ENCODE results near the gene TMEM92. TPM values are rescaled to one million over a fixed set of nuclear protein-coding genes. Genes with fewer than 3 reads are reported as not detected.

Gene TMEM92
- total and polyA plus RNA-seq, 2 of the 13 experiments (the other 11 are each of a cell fraction or from before 2014, with no cell fraction given) = 0.07 TPM; not detected in 1

DNA sequence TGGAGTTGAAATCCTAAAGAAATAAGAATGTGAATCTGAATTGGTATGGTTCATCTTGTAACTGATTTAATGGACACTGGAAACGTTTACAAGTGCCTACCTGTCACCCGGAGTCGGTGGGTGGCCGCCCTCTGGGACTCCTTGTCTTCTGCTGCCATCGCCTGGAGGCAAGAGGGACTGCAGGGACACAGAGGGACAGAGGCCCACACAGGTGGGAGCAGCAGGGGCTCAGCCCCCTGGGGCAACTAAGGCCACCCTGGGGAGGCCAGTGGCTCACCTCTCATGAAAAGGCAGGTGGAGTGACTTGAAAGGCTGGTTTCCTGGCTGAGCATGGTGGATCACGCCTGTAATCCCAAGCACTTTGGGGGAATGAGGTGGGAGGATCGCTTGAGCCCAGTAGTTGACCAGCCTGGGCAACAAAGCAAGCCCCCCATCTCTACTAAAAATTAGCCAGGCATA lies 23.2 kb downstream of the TMEM92 start (continued):
- TF ChIP-seq MTERF4 (CRISPR knock-in tag; IDR thresholded peaks at IDR 0.05) (no peak), PLSCR1 (CRISPR knock-in tag; IDR thresholded peaks at IDR 0.05; ENCODE audit: borderline replicate concordance) (no peak), NPAS2 (CRISPR knock-in tag; IDR thresholded peaks at IDR 0.05; ENCODE audit: borderline replicate concordance) (no peak), ATF6 (CRISPR knock-in tag; conservative IDR thresholded peaks at IDR 0.05) (no peak), CHD2 (IDR thresholded peaks at IDR 0.05; ENCODE audit: low read depth, low read length) (no peak), HHEX (CRISPR knock-in tag; IDR thresholded peaks at IDR 0.05) (no peak), PHF8 (CRISPR knock-in tag; IDR thresholded peaks at IDR 0.05) (0 out of 2 replicates have a peak, but pooled peaks have one; percentile 14), ETV5 (CRISPR knock-in tag; IDR thresholded peaks at IDR 0.05; ENCODE audit: borderline replicate concordance) (peak; percentile 13; the same call in 1 of the 2 replicates), ZGPAT (CRISPR knock-in tag; IDR thresholded peaks at IDR 0.05) (0 out of 2 replicates have a peak, but pooled peaks have one; percentile 15), SAP130 (CRISPR knock-in tag; IDR thresholded peaks at IDR 0.05; ENCODE audit: low read depth) (peak; percentile 18; the same call in 1 of the 2 replicates), CREM (IDR thresholded peaks at IDR 0.05) (no peak), CREM (CRISPR knock-in tag; IDR thresholded peaks at IDR 0.05) (no peak)
- TF ChIP-seq, protein P1, sequence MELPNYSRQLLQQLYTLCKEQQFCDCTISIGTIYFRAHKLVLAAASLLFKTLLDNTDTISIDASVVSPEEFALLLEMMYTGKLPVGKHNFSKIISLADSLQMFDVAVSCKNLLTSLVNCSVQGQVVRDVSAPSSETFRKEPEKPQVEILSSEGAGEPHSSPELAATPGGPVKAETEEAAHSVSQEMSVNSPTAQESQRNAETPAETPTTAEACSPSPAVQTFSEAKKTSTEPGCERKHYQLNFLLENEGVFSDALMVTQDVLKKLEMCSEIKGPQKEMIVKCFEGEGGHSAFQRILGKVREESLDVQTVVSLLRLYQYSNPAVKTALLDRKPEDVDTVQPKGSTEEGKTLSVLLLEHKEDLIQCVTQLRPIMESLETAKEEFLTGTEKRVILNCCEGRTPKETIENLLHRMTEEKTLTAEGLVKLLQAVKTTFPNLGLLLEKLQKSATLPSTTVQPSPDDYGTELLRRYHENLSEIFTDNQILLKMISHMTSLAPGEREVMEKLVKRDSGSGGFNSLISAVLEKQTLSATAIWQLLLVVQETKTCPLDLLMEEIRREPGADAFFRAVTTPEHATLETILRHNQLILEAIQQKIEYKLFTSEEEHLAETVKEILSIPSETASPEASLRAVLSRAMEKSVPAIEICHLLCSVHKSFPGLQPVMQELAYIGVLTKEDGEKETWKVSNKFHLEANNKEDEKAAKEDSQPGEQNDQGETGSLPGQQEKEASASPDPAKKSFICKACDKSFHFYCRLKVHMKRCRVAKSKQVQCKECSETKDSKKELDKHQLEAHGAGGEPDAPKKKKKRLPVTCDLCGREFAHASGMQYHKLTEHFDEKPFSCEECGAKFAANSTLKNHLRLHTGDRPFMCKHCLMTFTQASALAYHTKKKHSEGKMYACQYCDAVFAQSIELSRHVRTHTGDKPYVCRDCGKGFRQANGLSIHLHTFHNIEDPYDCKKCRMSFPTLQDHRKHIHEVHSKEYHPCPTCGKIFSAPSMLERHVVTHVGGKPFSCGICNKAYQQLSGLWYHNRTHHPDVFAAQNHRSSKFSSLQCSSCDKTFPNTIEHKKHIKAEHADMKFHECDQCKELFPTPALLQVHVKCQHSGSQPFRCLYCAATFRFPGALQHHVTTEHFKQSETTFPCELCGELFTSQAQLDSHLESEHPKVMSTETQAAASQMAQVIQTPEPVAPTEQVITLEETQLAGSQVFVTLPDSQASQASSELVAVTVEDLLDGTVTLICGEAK (IDR thresholded peaks at IDR 0.05) = no peak
- TF ChIP-seq, protein P1 (CRISPR knock-in tag; IDR thresholded peaks at IDR 0.05) = no peak
- TF ChIP-seq, protein P2, sequence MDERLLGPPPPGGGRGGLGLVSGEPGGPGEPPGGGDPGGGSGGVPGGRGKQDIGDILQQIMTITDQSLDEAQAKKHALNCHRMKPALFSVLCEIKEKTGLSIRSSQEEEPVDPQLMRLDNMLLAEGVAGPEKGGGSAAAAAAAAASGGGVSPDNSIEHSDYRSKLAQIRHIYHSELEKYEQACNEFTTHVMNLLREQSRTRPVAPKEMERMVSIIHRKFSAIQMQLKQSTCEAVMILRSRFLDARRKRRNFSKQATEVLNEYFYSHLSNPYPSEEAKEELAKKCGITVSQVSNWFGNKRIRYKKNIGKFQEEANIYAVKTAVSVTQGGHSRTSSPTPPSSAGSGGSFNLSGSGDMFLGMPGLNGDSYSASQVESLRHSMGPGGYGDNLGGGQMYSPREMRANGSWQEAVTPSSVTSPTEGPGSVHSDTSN (CRISPR knock-in tag; IDR thresholded peaks at IDR 0.05) = no peak
